Trophoblast cell (in vitro differentiated cells and primary cell): Measurements from ENCODE around the gene LPP.

Experiments used
- DNase-seq, 2 donors: peaks; one replicate each; pipeline ENCODE4 v3.0.0-alpha.2; 2016
- H2AFZ ChIP-seq: 2 replicates; pipeline ENCODE4 v1.6.1; 2013; ENCODE audit warnings: low read length, moderate library complexity, mild to moderate bottlenecking; ENCODE audit not compliant: insufficient read depth, poor library complexity
- H2AK5ac ChIP-seq: 2 replicates; pipeline ENCODE4 v1.6.1; 2013; ENCODE audit warnings: mild to moderate bottlenecking, low read length
- H2BK120ac ChIP-seq: 2 replicates; pipeline ENCODE4 v1.6.1; 2013; ENCODE audit warnings: low read length, mild to moderate bottlenecking, moderate library complexity; ENCODE audit not compliant: insufficient read depth, poor library complexity
- H2BK12ac ChIP-seq: 2 replicates; pipeline ENCODE4 v1.6.1; 2013; ENCODE audit warnings: mild to moderate bottlenecking, low read length, moderate library complexity
- H2BK5ac ChIP-seq: 2 replicates; pipeline ENCODE4 v1.6.1; 2013; ENCODE audit warnings: low read length, low read depth, moderate library complexity, mild to moderate bottlenecking; ENCODE audit not compliant: poor library complexity
- H3K14ac ChIP-seq: 2 replicates; pipeline ENCODE4 v1.6.1; 2013; ENCODE audit warnings: mild to moderate bottlenecking, low read length
- H3K18ac ChIP-seq: 2 replicates; pipeline ENCODE4 v1.6.1; 2013; ENCODE audit warnings: mild to moderate bottlenecking, low read length
- H3K23ac ChIP-seq: 2 replicates; pipeline ENCODE4 v1.6.1; 2013; ENCODE audit warnings: low read length
- H3K27ac ChIP-seq: 2 replicates; pipeline ENCODE4 v1.5.1; 2013; ENCODE audit warnings: low read depth, mild to moderate bottlenecking, inconsistent platforms, low read length, moderate library complexity
- H3K27me3 ChIP-seq: 2 replicates; pipeline ENCODE4 v1.6.1; 2013; ENCODE audit warnings: inconsistent platforms, mild to moderate bottlenecking, low read length, moderate library complexity; ENCODE audit not compliant: insufficient read depth
- H3K36me3 ChIP-seq, 2 experiments: 1 replicate in 1 of 2; 2 replicates in 1 of 2; pipeline ENCODE4 v1.6.1; 2013; ENCODE audit warnings: low read length in 2 of 2, mild to moderate bottlenecking in 2 of 2, moderate library complexity in 1 of 2; ENCODE audit not compliant: insufficient read depth in 2 of 2, control insufficient read depth in 1 of 2
- H3K4ac ChIP-seq: 2 replicates; pipeline ENCODE4 v1.6.1; 2013; ENCODE audit warnings: low read depth, mild to moderate bottlenecking, low read length, moderate library complexity
- H3K4me1 ChIP-seq, 2 experiments: 1 replicate in 1 of 2; 2 replicates in 1 of 2; pipeline ENCODE4 v1.6.1; 2013; ENCODE audit warnings: low read length in 2 of 2, mild to moderate bottlenecking in 2 of 2, moderate library complexity in 1 of 2; ENCODE audit not compliant: insufficient read depth in 2 of 2, control insufficient read depth in 1 of 2
- H3K4me2 ChIP-seq: 2 replicates; pipeline ENCODE4 v1.6.1; 2013; ENCODE audit warnings: inconsistent platforms, mild to moderate bottlenecking, low read length, moderate library complexity
- H3K4me3 ChIP-seq: 2 replicates; pipeline ENCODE4 v1.5.1; 2013; ENCODE audit warnings: mild to moderate bottlenecking, low read depth, low read length, inconsistent platforms
- H3K79me1 ChIP-seq: one replicate; pipeline ENCODE4 v1.6.1; 2013; ENCODE audit warnings: low read length
- H3K79me2 ChIP-seq: 2 replicates; pipeline ENCODE4 v1.6.1; 2013; ENCODE audit warnings: low read length, mild to moderate bottlenecking; ENCODE audit not compliant: control insufficient read depth, insufficient read depth, poor library complexity
- H3K9ac ChIP-seq: 2 replicates; pipeline ENCODE4 v1.6.1; 2013; ENCODE audit warnings: mild to moderate bottlenecking, low read length
- H3K9me3 ChIP-seq: 2 replicates; pipeline ENCODE4 v1.6.1; 2013; ENCODE audit warnings: low read depth, mild to moderate bottlenecking, control low read depth, inconsistent platforms, low read length; ENCODE audit not compliant: insufficient read depth
- H4K12ac ChIP-seq: 2 replicates; pipeline ENCODE4 v1.6.1; 2013; ENCODE audit warnings: low read depth, mild to moderate bottlenecking, low read length, moderate library complexity
- H4K8ac ChIP-seq: 2 replicates; pipeline ENCODE4 v1.6.1; 2013; ENCODE audit warnings: low read depth, mild to moderate bottlenecking, low read length, moderate library complexity
- H4K91ac ChIP-seq: one replicate; pipeline ENCODE4 v1.6.1; 2013; ENCODE audit warnings: low read depth, mild to moderate bottlenecking, low read length, moderate library complexity
- WGBS: extraction: QIAGEN DNeasy Blood & Tissue Kit; methylation state at CpG from one replicate; pipeline ENCODE4 v1.1.7; 2013; ENCODE audit warnings: missing lambda C conversion rate; ENCODE audit not compliant: insufficient read length, insufficient coverage; ENCODE audit errors: extremely low coverage; 5-methylcytosine and 5-hydroxymethylcytosine counted together

LPP gene

GRCh38 chr3:188719545-188719944 lies 565.6 kb downstream of the LPP start:
- DNase-seq, result no peak
- Histone ChIP-seq H3K4me3 (no peak overlapping the region), H3K4ac (no peak overlapping the region), H3K9me3 (no peaks in the 10 kb centered on the region), H4K12ac (no peak overlapping the region), H4K91ac (no peak overlapping the region), H2BK12ac (no peak overlapping the region), H3K79me2 (no peaks in the 10 kb centered on the region), H3K79me1 (no peaks in the 10 kb centered on the region), H3K18ac (no peak overlapping the region), H3K4me1 (no peaks in the 10 kb centered on the region), H3K27ac (no peak overlapping the region), H2AFZ (no peak overlapping the region), H3K14ac (no peak overlapping the region), H2BK5ac (no peak overlapping the region), H3K4me2 (no peak overlapping the region), H4K8ac (no peak overlapping the region), H3K9ac (no peak overlapping the region), H3K23ac (no peak overlapping the region), H3K36me3 (no peaks in the 10 kb centered on the region), H2AK5ac (no peak overlapping the region), H3K27me3 (no peaks in the 10 kb centered on the region), H2BK120ac (no peak overlapping the region)
- no CpG with 5 or more reads among the region's 1 CpG for WGBS

- Histone ChIP-seq H2AFZ (no peak overlapping the region), H3K14ac (no peak overlapping the region), H3K18ac (no peak overlapping the region), H2BK12ac (no peak overlapping the region), H4K8ac (no peak overlapping the region), H3K27ac (no peak overlapping the region), H3K4me1 (no peaks in the 10 kb centered on the region), H2BK120ac (no peak overlapping the region), H3K4ac (no peak overlapping the region), H3K9ac (no peak overlapping the region), H3K9me3 (no peaks in the 10 kb centered on the region), H2AK5ac (no peak overlapping the region), H3K4me2 (no peak overlapping the region), H3K36me3 (no peaks in the 10 kb centered on the region), H4K91ac (no peak overlapping the region), H3K79me2 (no peaks in the 10 kb centered on the region), H3K4me3 (no peak overlapping the region), H3K23ac (no peak overlapping the region), H4K12ac (no peak overlapping the region), H3K27me3 (no peaks in the 10 kb centered on the region), H3K79me1 (no peaks in the 10 kb centered on the region), H2BK5ac (no peak overlapping the region)
- no peak for DNase-seq
- WGBS, result no CpG with 5 or more reads among the region's 3 CpGs
Measured at GRCh38 chr3:188720215-188720614, 566.3 kb downstream of the LPP start.

GRCh38 chr3:188720636-188721035 lies 566.7 kb downstream of the LPP start:
- H2AFZ ChIP-seq, result no peak overlapping the region
- H2AK5ac ChIP-seq, result no peak overlapping the region
- no peak overlapping the region for H3K18ac ChIP-seq
- H3K23ac ChIP-seq, result no peak overlapping the region
- no peaks in the 10 kb centered on the region for H3K4me1 ChIP-seq
- H2BK12ac ChIP-seq, result no peak overlapping the region
- no peak overlapping the region for H3K4ac ChIP-seq
- H2BK5ac ChIP-seq, result no peak overlapping the region
- H3K79me1 ChIP-seq, result no peaks in the 10 kb centered on the region
- H4K8ac ChIP-seq, result no peak overlapping the region
- no peak overlapping the region for H3K4me3 ChIP-seq
- no peak overlapping the region for H3K14ac ChIP-seq
- H3K36me3 ChIP-seq, result no peaks in the 10 kb centered on the region
- no peak overlapping the region for H2BK120ac ChIP-seq
- DNase-seq, result no peak
- H3K27ac ChIP-seq, result no peak overlapping the region
- H4K12ac ChIP-seq, result no peak overlapping the region
- H3K9me3 ChIP-seq, result no peaks in the 10 kb centered on the region
- H3K9ac ChIP-seq, result no peak overlapping the region
- H4K91ac ChIP-seq, result no peak overlapping the region
- no peak overlapping the region for H3K4me2 ChIP-seq
- no peaks in the 10 kb centered on the region for H3K27me3 ChIP-seq
- no peaks in the 10 kb centered on the region for H3K79me2 ChIP-seq

GRCh38 chr3:188721312-188721711 lies 567.4 kb downstream of the LPP start:
- Histone ChIP-seq H2AK5ac (no peak overlapping the region), H3K27ac (no peak overlapping the region), H3K4me3 (no peak overlapping the region), H3K4me1 (no peaks in the 10 kb centered on the region), H3K27me3 (no peaks in the 10 kb centered on the region), H3K9me3 (no peaks in the 10 kb centered on the region), H3K79me1 (no peaks in the 10 kb centered on the region), H4K8ac (no peak overlapping the region), H2BK12ac (no peak overlapping the region), H4K12ac (no peak overlapping the region), H4K91ac (no peak overlapping the region), H3K14ac (no peak overlapping the region), H2BK5ac (no peak overlapping the region), H2BK120ac (no peak overlapping the region), H3K23ac (no peak overlapping the region), H3K9ac (no peak overlapping the region), H2AFZ (no peak overlapping the region), H3K18ac (no peak overlapping the region), H3K36me3 (no peaks in the 10 kb centered on the region), H3K4me2 (no peak overlapping the region), H3K79me2 (no peaks in the 10 kb centered on the region), H3K4ac (no peak overlapping the region)
- no CpG with 5 or more reads among the region's 4 CpGs for WGBS
- no peak for DNase-seq

- no CpG with 5 or more reads among the region's 3 CpGs for WGBS
- Histone ChIP-seq H3K4me1 (no peaks in the 10 kb centered on the region), H3K27ac (no peak overlapping the region), H2AK5ac (no peak overlapping the region), H3K4me2 (no peak overlapping the region), H2BK120ac (no peak overlapping the region), H4K91ac (no peak overlapping the region), H3K27me3 (no peaks in the 10 kb centered on the region), H3K23ac (no peak overlapping the region), H3K14ac (no peak overlapping the region), H2BK12ac (no peak overlapping the region), H3K79me2 (no peaks in the 10 kb centered on the region), H3K79me1 (no peaks in the 10 kb centered on the region), H4K12ac (no peak overlapping the region), H2BK5ac (no peak overlapping the region), H3K4ac (no peak overlapping the region), H3K36me3 (no peaks in the 10 kb centered on the region), H3K18ac (no peak overlapping the region), H3K9me3 (no peaks in the 10 kb centered on the region), H4K8ac (no peak overlapping the region), H3K9ac (no peak overlapping the region), H3K4me3 (no peak overlapping the region), H2AFZ (no peak overlapping the region)
- no peak for DNase-seq
Measured at GRCh38 chr3:188721990-188722389, 568.0 kb downstream of the LPP start.
